ENCODE measurements around the gene RBFOX1. TPM values are rescaled to one million over a fixed set of nuclear protein-coding genes. Genes with fewer than 3 reads are reported as not detected.

Gene RBFOX1
- polyA plus RNA-seq, 1 of the 3 experiments (the other 2 are of a cell fraction), result not detected

- no peaks in the 10 kb centered on the region for H3F3A ChIP-seq (replicated peaks; ENCODE audit: insufficient read depth)
- POLR2A ChIA-PET, result no interaction called here
- WGBS (ENCODE audit: low lambda C conversion rate), result 26% methylated on average over 4 of the region's 4 CpGs
Measured at GRCh38 chr16:7548796-7549318, 216.2 kb downstream of the RBFOX1 start.

GRCh38 chr16:7550096-7550495 is 217.5 kb downstream of the RBFOX1 start:
- Histone ChIP-seq H3F3A (replicated peaks; ENCODE audit: insufficient read depth) (no peaks in the 10 kb centered on the region), H3K4me1 (ENCODE audit: control insufficient read depth in 1 of 2, insufficient read depth in 2 of 2, low read depth in 1 of 2, low read length in 1 of 2) (no peaks in the 10 kb centered on the region), H3K4me2 (no peak overlapping the region), H3K9ac (no peak overlapping the region), H3K36me3 (replicated peaks in 1 of 2; ENCODE audit: control insufficient read depth in 1 of 2, insufficient read depth in 2 of 2, low read length in 1 of 2) (no peaks in the 10 kb centered on the region), H2AFZ (ENCODE audit: low read depth) (no peak overlapping the region), H3K9me3 (no peaks in the 10 kb centered on the region), H3K9me2 (no peaks in the 10 kb centered on the region), H3K27ac (ENCODE audit: low read depth in 2 of 2, low read length in 1 of 2) (no peak overlapping the region), H3K4me3 (ENCODE audit: low read depth in 2 of 2, low read length in 1 of 2) (no peak overlapping the region), H3K79me2 (ENCODE audit: insufficient read depth) (no peaks in the 10 kb centered on the region), H3K27me3 (ENCODE audit: insufficient read depth) (no peaks in the 10 kb centered on the region), H4K20me1 (ENCODE audit: insufficient read depth) (no peaks in the 10 kb centered on the region)
- POLR2A ChIA-PET, result no interaction called here
- TF ChIP-seq FOXM1 (IDR thresholded peaks at IDR 0.05; ENCODE audit: low read depth) (no peak), FOXJ3 (CRISPR knock-in tag; IDR thresholded peaks at IDR 0.05) (no peak), SMC3 (IDR thresholded peaks at IDR 0.05; ENCODE audit: low read depth, low read length) (no peak), EP300 (IDR thresholded peaks at IDR 0.05; ENCODE audit: borderline replicate concordance in 1 of 2, low read depth in 1 of 2, low read length in 1 of 2) (no peak), GABPA (IDR thresholded peaks at IDR 0.05; ENCODE audit: low read depth) (no peak), EZH2phosphoT487 (IDR thresholded peaks at IDR 0.05; ENCODE audit: borderline replicate concordance, low read depth) (no peak), ELF1 (IDR thresholded peaks at IDR 0.05) (no peak), REST (IDR thresholded peaks at IDR 0.05; ENCODE audit: low read depth, low read length) (no peak), NFIC (IDR thresholded peaks at IDR 0.05; ENCODE audit: borderline replicate concordance) (no peak), TEAD4 (IDR thresholded peaks at IDR 0.05; ENCODE audit: borderline replicate concordance, insufficient read depth) (no peak), GATA2 (CRISPR knock-in tag; IDR thresholded peaks at IDR 0.05) (no peak), FOSL2 (IDR thresholded peaks at IDR 0.05; ENCODE audit: borderline replicate concordance, low read depth) (no peak), RCOR1 (IDR thresholded peaks at IDR 0.05; ENCODE audit: low read length) (no peak)
- CTCF ChIA-PET, result interaction anchor here (1.4 kb wide), 1 partner anchor 36 kb away, joined by 3 read pairs; no protein-coding TSS in a partner anchor
- no peak for DNase-seq
- 16% methylated on average over 7 of the region's 7 CpGs for WGBS (ENCODE audit: low lambda C conversion rate)

More at GRCh38 chr16:7548796-7549318, 216.2 kb downstream of the RBFOX1 start:
- Histone ChIP-seq H3K4me3 (ENCODE audit: low read depth in 2 of 2, low read length in 1 of 2) (no peak overlapping the region), H3K4me1 (ENCODE audit: control insufficient read depth in 1 of 2, insufficient read depth in 2 of 2, low read depth in 1 of 2, low read length in 1 of 2) (no peaks in the 10 kb centered on the region), H3K9me2 (no peaks in the 10 kb centered on the region), H3K9me3 (no peaks in the 10 kb centered on the region), H3K27ac (ENCODE audit: low read depth in 2 of 2, low read length in 1 of 2) (no peak overlapping the region), H3K9ac (no peak overlapping the region), H4K20me1 (ENCODE audit: insufficient read depth) (no peaks in the 10 kb centered on the region), H3K36me3 (replicated peaks in 1 of 2; ENCODE audit: control insufficient read depth in 1 of 2, insufficient read depth in 2 of 2, low read length in 1 of 2) (no peaks in the 10 kb centered on the region), H3K4me2 (no peak overlapping the region), H2AFZ (ENCODE audit: low read depth) (no peak overlapping the region), H3K79me2 (ENCODE audit: insufficient read depth) (no peaks in the 10 kb centered on the region), H3K27me3 (ENCODE audit: insufficient read depth) (no peaks in the 10 kb centered on the region)
- CTCF ChIA-PET, result no interaction called here
- no peak for TF ChIP-seq FOSL2 (IDR thresholded peaks at IDR 0.05; ENCODE audit: borderline replicate concordance, low read depth)
- TF ChIP-seq TEAD4 (IDR thresholded peaks at IDR 0.05; ENCODE audit: borderline replicate concordance, insufficient read depth), result no peak
- no peak for TF ChIP-seq REST (IDR thresholded peaks at IDR 0.05; ENCODE audit: low read depth, low read length)
- DNase-seq, result no peak

All from SK-N-SH (cell line).